Measurements from ENCODE around the gene UGT1A1.

DNA sequence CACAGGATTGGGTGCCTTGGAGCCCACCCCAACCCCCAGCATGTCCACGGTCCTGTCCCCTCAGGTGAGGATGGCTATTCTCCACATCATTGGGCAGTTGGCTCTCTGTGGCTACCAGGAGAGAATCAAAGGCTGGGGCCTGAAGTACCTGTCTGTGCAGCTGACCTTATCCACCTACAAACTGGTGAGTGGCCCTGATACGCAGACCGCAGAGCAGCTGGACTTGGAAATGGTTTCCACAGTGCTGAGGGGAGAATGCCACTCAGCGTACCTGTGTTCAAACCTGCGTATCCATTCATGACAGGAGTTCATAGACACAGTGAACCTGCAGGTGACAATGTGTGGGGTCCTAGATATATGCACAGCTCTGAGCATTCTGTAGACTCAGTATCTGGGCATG is 39.6 kb downstream of the UGT1A1 start:
- TF ChIP-seq, protein P1, sequence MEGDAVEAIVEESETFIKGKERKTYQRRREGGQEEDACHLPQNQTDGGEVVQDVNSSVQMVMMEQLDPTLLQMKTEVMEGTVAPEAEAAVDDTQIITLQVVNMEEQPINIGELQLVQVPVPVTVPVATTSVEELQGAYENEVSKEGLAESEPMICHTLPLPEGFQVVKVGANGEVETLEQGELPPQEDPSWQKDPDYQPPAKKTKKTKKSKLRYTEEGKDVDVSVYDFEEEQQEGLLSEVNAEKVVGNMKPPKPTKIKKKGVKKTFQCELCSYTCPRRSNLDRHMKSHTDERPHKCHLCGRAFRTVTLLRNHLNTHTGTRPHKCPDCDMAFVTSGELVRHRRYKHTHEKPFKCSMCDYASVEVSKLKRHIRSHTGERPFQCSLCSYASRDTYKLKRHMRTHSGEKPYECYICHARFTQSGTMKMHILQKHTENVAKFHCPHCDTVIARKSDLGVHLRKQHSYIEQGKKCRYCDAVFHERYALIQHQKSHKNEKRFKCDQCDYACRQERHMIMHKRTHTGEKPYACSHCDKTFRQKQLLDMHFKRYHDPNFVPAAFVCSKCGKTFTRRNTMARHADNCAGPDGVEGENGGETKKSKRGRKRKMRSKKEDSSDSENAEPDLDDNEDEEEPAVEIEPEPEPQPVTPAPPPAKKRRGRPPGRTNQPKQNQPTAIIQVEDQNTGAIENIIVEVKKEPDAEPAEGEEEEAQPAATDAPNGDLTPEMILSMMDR (IDR thresholded peaks at IDR 0.05) = no peak
- no peak for TF ChIP-seq EP300 (IDR thresholded peaks at IDR 0.05; ENCODE audit: low read depth)

Data from transverse colon (tissue), 3 donors.